ENCODE results near the gene PRKCZ. TPM values are rescaled to one million over a fixed set of nuclear protein-coding genes. Genes with fewer than 3 reads are reported as not detected.

PRKCZ gene
- total and polyA plus RNA-seq, 9 of the 15 experiments (the other 6 are each of a cell fraction or from before 2014, with no cell fraction given) = 0.07 to 3.1 (median 1.3) TPM

DNA sequence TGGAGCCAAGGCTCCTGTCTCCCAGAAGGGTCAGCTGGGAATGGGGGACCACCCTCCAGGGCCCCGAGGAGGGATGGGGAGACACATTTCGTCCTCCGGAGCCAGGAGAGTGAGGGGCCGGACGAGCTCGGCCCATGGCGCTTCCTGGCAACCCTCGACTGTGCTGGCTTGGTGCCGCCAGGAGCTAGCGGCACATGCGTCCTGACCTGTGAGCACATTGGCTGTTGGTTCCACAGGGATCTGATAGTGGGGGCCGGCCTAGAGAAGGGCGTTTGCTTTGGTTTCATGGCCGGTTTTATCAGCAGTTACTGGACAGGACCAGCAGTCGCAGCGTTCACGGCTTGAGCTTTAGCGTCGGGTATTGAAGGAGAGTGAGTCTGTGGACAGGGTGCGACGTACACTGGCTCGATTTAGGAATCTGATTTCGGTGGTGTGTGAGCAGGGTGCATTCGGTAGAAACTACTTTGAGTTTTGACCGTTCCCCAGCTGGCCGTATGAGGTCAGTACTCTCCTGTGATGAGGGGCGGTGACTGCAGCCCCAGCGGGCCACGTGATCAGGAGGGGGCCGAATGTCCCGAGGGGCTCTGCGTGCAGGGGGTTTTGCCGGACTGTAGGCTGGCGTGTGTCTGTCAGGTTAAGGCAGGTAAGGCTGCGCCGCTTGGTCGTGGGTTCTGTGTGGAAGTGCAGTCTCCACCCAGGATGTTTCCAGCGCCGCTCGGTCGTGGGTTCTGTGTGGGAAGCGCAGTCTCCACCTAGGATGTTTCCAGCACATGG, 125.7 kb downstream of the PRKCZ start (continued):
- TF ChIP-seq, protein P1, sequence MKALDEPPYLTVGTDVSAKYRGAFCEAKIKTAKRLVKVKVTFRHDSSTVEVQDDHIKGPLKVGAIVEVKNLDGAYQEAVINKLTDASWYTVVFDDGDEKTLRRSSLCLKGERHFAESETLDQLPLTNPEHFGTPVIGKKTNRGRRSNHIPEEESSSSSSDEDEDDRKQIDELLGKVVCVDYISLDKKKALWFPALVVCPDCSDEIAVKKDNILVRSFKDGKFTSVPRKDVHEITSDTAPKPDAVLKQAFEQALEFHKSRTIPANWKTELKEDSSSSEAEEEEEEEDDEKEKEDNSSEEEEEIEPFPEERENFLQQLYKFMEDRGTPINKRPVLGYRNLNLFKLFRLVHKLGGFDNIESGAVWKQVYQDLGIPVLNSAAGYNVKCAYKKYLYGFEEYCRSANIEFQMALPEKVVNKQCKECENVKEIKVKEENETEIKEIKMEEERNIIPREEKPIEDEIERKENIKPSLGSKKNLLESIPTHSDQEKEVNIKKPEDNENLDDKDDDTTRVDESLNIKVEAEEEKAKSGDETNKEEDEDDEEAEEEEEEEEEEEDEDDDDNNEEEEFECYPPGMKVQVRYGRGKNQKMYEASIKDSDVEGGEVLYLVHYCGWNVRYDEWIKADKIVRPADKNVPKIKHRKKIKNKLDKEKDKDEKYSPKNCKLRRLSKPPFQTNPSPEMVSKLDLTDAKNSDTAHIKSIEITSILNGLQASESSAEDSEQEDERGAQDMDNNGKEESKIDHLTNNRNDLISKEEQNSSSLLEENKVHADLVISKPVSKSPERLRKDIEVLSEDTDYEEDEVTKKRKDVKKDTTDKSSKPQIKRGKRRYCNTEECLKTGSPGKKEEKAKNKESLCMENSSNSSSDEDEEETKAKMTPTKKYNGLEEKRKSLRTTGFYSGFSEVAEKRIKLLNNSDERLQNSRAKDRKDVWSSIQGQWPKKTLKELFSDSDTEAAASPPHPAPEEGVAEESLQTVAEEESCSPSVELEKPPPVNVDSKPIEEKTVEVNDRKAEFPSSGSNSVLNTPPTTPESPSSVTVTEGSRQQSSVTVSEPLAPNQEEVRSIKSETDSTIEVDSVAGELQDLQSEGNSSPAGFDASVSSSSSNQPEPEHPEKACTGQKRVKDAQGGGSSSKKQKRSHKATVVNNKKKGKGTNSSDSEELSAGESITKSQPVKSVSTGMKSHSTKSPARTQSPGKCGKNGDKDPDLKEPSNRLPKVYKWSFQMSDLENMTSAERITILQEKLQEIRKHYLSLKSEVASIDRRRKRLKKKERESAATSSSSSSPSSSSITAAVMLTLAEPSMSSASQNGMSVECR (CRISPR knock-in tag; IDR thresholded peaks at IDR 0.05) = peak; percentile 67; the same call in 1 of the 2 replicates

DNA sequence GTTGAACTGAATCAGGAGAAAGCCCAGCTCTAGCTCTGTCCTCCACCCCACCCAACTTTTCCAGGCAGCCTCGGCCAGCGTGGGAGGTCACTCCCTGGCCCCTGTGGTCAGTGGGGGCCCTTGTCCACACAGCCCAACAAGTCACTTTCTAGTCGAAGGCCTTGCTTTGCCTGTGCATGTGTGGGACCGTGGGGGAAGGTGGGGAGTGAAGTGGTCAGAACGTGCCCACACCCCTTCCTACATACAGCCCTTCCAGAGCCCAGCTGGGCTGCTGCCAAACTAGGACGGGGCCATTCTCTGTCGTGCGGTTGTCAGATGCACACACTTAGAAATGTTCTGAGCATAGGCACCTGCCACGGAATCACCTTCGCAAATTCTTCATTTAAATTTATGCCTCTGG, 126.4 kb downstream of the PRKCZ start:
- peak overlapping the region; percentile 84 for H3K4me2 ChIP-seq (ENCODE audit: insufficient read depth, low read length)
- ATAC-seq (no peak), DNase-seq (ENCODE audit: extremely low read depth in 1 of 4, low spot score in 3 of 4) (peak in 1 of 4 experiments; percentile 35), FAIRE-seq (peak; percentile 52)
- peak overlapping the region; percentile 99 for H2AFZ ChIP-seq (ENCODE audit: low read depth, low read length)
- peak overlapping the region; percentile 65 to 87 for H3K9ac ChIP-seq (ENCODE audit: insufficient read depth in 1 of 2, low read depth in 2 of 2, low read length in 2 of 2)
- in situ Hi-C loops (cut with MboI) = loop anchor here (25.0 kb wide), 1 partner anchor 361 kb away; the partner anchor contains the start of genes HES5 and PANK4
- H3K36me3 ChIP-seq (ENCODE audit: control insufficient read depth, insufficient read depth, low read length) = no peaks in the 10 kb centered on the region
- peaks cover 3% of the 10 kb centered on the region; the same call in 1 of the 3 replicates for H3K79me2 ChIP-seq (ENCODE audit: control insufficient read depth, insufficient read depth, low read length)
- intact Hi-C loops (cut with micrococcal nuclease) = loop anchor here (1.0 kb wide), 1 partner anchor 205 kb away; no protein-coding TSS in a partner anchor
- H4K20me1 ChIP-seq (replicated peaks; ENCODE audit: control insufficient read depth, insufficient read depth, low read length) = no peaks in the 10 kb centered on the region; the same call in 1 of the 2 replicates
- ChIA-PET CTCF (ENCODE audit: low intra/inter-chr PET ratio) (interaction anchor here (0.8 kb wide), 1 partner anchor 236 kb away, joined by 3 read pairs; no protein-coding TSS in a partner anchor), POLR2A (interaction anchor here (0.6 to 1.3 kb wide), 10 partner anchors 9 to 1112 kb away, joined by 3 to 4 read pairs (median 3); no protein-coding TSS in a partner anchor)
- H3K4me3 ChIP-seq = peak overlapping the region; percentile 22
- BruUV-seq (replicated peaks) = TSS peak; percentile 84
- no peaks in the 10 kb centered on the region for H3K9me3 ChIP-seq (replicated peaks; ENCODE audit: control insufficient read depth, insufficient read depth, low read depth, low read length)
- peaks cover 9% of the 10 kb centered on the region for H3K9me1 ChIP-seq (ENCODE audit: control insufficient read depth, insufficient read depth, low read length)
- 47% methylated on average over 10 of the region's 10 CpGs for WGBS (ENCODE audit: insufficient coverage, low coverage, missing lambda C conversion rate)
- H3K27me3 ChIP-seq (ENCODE audit: control insufficient read depth in 2 of 2, insufficient read depth in 2 of 2, low read length in 2 of 2) = peaks cover 19 to 27% of the 10 kb centered on the region in 2 experiments; a peak in 4 of 5 replicates
- H3K4me1 ChIP-seq (replicated peaks in 1 of 2; ENCODE audit: control insufficient read depth in 2 of 2, insufficient read depth in 2 of 2, low read length in 2 of 2) = peaks cover 39 to 94% of the 10 kb centered on the region in 2 experiments
- H3K27ac ChIP-seq (ENCODE audit: extremely low read depth, low read depth, low read length) = peak overlapping the region; percentile 74
- peak; percentile 5 for TF ChIP-seq DACH1 (IDR thresholded peaks at IDR 0.05; ENCODE audit: partially characterized antibody)
- TF ChIP-seq, protein P2, sequence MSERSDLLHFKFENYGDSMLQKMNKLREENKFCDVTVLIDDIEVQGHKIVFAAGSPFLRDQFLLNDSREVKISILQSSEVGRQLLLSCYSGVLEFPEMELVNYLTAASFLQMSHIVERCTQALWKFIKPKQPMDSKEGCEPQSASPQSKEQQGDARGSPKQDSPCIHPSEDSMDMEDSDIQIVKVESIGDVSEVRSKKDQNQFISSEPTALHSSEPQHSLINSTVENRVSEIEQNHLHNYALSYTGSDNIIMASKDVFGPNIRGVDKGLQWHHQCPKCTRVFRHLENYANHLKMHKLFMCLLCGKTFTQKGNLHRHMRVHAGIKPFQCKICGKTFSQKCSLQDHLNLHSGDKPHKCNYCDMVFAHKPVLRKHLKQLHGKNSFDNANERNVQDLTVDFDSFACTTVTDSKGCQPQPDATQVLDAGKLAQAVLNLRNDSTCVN (CRISPR knock-in tag; IDR thresholded peaks at IDR 0.05) = no peak
- 0 out of 2 replicates have a peak, but pooled peaks have one; percentile 4 for TF ChIP-seq BHLHE40 (IDR thresholded peaks at IDR 0.05; ENCODE audit: low read length)
- TF ChIP-seq, protein P3, sequence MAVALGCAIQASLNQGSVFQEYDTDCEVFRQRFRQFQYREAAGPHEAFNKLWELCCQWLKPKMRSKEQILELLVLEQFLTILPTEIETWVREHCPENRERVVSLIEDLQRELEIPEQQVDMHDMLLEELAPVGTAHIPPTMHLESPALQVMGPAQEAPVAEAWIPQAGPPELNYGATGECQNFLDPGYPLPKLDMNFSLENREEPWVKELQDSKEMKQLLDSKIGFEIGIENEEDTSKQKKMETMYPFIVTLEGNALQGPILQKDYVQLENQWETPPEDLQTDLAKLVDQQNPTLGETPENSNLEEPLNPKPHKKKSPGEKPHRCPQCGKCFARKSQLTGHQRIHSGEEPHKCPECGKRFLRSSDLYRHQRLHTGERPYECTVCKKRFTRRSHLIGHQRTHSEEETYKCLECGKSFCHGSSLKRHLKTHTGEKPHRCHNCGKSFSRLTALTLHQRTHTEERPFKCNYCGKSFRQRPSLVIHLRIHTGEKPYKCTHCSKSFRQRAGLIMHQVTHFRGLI (CRISPR knock-in tag; IDR thresholded peaks at IDR 0.05) = no peak
- no peak for TF ChIP-seq CHD2 (IDR thresholded peaks at IDR 0.05; ENCODE audit: low read depth, low read length)
- TF ChIP-seq ZNF766 (CRISPR knock-in tag; conservative IDR thresholded peaks at IDR 0.05) = no peak; the same call in 1 of the 2 replicates
- 0 out of 2 replicates have a peak, but pooled peaks have one; percentile 7 for TF ChIP-seq ZBTB1 (CRISPR knock-in tag; IDR thresholded peaks at IDR 0.05; ENCODE audit: borderline replicate concordance, low read depth)
- TF ChIP-seq, protein P4, sequence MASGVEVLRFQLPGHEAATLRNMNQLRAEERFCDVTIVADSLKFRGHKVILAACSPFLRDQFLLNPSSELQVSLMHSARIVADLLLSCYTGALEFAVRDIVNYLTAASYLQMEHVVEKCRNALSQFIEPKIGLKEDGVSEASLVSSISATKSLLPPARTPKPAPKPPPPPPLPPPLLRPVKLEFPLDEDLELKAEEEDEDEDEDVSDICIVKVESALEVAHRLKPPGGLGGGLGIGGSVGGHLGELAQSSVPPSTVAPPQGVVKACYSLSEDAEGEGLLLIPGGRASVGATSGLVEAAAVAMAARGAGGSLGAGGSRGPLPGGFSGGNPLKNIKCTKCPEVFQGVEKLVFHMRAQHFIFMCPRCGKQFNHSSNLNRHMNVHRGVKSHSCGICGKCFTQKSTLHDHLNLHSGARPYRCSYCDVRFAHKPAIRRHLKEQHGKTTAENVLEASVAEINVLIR (CRISPR knock-in tag; IDR thresholded peaks at IDR 0.05) = no peak
